AG08395 (cell line): Measurements from ENCODE around the gene ADAMTS3.
A peak's percentile ranks its signal among the peaks of the same experiment; 100 is the strongest.
"Not testable (repeated sequence)": the region's sequence is repeated elsewhere in the genome, so short reads cannot be mapped to it uniquely, and the experiment has no call there.

Source experiments
- DNase-seq: peaks from one replicate; pipeline ENCODE4 v3.0.0; 2012; ENCODE audit warnings: mixed read lengths, low spot score

The ADAMTS3 gene

DNA sequence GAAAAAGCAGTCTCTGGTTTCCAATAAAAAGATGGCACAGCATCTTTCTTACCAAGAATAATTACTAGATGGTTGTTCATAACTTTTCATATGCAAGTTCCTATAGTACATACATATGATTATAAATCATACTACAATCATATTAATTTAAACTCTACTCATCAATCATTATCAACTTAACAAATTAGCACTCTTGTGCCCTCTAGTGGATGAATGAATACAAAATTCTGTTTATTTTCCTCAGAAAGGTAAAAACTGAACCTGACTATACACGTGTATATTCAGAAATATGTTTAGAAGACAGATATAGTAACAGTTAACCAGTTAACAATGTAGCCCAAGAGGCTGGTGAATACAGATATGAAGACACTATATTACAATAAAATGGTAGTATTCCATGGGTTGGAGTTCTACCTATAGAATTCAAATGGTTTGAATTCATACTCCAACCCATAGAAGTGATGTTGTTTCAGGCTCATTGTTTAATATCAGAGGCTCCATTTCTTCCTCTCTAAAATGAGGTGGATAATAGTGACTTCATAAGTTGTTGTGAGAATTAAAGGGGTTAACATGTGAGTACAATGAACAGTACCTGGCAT is 100.0 kb downstream of the ADAMTS3 start:
- DNase-seq: peak; percentile 8

DNA sequence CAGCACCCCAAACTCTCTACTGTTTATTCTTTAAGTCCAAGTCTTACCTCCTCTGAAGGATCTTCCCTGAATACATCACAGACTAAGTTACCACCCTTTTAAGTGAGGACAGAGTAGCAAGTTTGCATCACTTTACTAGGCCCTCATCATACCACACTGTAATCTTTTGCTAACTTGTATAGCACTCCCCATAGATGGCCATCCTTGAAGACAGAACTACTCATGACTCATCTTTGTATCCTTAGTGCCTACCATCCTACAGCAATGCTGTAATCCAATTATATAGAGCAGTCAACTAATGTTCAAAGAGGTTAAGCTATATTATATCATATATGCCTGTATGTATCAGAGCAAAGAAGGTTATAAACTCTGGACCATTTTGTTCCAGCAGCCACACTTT is 101.4 kb downstream of the ADAMTS3 start:
- DNase-seq: no peak

- DNase-seq: no peak
Measured at GRCh38 chr4:72463724-72464123, 105.3 kb downstream of the ADAMTS3 start.

DNA sequence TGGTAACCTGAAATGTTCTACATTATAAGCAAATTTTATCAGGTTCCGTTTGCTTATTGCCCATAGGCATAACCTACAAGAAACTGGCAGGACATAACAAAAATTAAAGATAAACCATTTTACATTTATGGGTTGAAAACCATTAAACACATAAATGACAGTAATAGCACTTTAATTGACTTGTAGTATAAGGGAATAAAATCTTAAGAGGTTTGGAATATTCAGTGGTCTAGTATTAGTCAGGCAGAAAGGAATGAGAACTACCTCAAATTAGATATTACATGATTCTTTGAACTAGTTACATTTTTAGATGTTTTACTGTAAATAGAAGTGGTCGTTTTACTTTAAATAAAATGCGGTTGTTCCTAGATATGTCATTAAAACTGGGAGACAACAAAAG is 111.9 kb downstream of the ADAMTS3 start:
- no peak for DNase-seq

GRCh38 chr4:72451349-72451748 is 117.7 kb downstream of the ADAMTS3 start:
- no peak for DNase-seq

DNA sequence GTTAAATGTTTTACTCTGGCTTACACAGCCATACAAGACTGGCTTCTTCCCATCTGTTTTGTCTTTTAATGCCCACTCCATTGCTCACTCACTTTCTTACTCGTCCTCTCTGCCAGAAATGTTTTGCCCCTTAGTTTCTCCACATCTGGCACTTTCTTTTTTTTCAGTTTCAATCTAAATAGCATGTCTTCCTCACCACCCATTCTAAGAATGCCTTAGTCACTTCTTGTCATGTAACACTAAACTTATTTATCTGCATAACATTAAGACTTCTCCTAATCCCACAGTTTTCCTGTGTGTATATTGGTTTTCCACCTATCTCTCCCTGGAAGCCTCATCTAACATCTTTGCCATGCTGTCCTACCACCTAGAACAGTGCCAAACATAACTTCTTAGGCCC is 119.3 kb downstream of the ADAMTS3 start:
- peak; percentile 28 for DNase-seq

DNA sequence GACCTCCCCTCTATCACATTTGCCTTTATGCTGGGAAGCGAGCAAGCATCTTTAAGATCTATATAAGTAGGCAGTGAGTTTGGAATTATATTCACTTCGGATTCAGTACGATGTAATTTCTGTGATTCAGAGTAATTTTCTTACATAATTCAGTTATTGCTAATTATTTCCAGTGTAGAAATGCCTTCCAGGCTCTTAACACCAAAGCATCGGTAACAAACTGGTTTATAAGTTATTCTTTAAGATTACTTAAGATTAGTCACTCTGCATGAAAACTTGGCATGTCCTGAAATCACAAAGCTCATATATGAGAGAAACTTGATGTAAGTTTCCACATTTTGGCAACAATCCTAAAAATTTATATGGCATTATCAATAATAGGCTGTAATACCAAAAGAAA is 120.8 kb downstream of the ADAMTS3 start:
- DNase-seq: no peak

DNA sequence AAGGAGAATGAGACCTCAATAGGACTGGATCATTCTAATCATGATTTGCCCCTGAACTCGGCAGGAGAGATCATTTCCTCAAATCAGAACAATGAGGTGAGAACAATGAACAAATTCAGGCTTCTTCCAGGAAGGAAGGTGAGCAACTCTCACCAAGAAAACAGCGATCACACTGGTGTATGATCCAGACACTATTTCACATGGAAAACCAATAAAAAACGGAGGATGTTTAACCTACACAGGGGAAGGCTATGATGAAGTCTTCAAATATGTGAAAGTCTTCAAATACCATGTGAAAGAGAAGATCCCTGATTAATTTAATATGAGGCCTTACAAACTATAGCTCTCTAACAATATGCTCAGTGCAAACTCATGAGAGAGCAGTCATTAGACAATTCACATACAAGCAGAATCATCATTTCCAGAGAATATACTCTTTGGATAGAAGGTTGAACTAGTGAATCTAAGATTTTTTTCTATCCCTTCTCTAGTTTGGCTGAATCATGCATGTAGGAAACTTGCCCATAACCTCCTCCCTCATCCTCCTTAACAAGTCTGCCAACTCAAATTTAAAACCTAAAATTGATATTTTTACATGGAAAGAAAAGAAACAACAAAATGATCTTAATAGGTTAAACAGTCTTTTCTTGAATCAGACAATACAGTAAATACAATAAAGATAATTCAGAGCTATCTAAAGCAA is 122.5 kb downstream of the ADAMTS3 start:
- DNase-seq: no peak

GRCh38 chr4:72444092-72444491 is 124.9 kb downstream of the ADAMTS3 start:
- no peak for DNase-seq

DNA sequence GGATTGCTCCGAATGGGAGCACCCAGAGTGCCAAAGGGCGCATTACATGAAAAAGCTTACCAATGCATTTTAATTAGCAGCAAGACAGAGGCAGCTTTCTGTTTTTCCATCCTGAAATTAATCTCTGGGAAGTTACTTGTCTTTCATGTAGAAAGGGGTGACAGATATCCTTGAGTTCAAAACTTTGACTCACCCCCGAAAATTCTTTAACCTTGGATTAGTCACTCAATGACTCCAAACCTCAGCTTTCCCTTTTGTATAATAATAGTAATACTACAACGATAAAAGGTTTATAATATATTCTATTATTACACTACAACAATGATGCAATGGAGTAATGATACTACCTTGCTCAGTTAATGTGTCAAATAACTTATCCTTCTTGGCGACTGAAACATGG is 126.3 kb downstream of the ADAMTS3 start:
- DNase-seq: no peak

DNA sequence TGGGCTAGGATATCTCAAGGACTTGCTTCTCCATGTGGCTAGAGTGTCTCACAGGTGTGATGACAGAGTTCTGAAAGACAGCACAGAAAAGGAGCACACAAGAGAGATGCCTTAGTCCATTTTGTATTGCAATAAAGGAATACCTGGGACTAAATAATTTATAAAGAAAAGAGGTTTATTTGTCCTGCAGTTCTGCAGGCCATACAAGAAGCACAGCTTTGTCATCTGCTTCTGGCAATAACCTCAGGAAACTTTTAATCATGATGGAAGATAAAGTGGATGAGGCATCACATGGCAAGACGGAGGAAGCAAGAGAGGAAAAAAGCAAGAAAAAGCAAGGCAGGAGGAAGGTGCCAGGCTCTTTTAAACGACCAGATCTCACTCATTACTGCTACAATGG is 126.9 kb downstream of the ADAMTS3 start:
- no peak for DNase-seq

DNA sequence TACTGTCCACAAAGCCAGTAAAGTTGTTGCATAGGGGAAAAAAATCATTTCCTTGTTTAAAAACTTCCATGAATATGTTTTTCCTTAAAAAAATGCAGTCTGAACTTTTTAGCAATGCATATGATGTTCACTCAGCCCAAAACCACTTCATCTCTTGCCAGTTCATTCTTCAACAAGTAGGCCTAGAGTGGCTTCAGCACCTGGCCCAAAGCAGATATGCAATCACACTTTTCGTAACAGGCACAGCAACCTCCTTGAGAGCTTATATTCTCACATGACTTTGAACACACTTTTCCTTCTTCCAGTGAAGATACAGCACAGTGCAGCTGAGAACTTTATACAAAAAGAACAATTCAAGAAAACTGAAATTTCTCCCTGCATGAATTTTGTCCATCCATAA is 128.6 kb downstream of the ADAMTS3 start:
- DNase-seq: no peak

DNA sequence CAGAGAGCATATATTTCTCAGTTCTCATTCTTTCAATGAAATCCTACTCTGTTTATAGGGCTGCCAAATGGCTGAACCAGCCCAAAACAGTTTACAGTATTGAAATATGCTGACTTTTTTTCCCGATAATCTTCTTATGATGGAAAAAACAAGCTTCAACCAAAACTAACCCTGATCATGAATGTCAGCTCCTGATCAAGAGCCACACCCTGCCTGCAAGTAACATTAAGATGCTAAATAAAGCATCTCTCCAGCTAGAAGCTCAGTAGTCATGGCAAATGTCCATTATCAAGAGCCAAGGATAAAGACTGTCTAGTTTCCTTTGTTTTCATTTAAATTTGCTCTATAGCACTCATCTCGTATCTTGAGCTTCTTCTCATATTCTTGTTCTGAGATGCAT is 136.0 kb downstream of the ADAMTS3 start:
- no peak for DNase-seq

DNA sequence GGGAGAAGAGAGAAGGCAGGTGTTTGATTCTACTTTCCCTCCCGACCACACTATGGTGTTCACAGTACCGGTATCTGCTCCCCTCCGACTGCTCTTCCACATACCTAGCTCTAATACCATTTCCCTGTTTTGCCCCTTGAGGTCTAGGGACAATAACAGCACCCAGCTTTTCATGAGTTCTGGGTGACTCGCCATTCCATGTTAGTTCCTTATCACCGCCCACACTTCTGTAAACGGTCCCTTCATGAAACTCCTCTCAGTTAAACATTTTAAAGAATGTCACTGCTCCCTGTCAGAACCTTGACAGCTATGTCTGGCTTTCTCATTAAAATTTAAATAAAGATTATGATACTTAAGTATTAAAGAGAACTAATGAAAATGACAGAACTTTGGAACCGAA is 136.7 kb downstream of the ADAMTS3 start:
- no peak for DNase-seq

DNA sequence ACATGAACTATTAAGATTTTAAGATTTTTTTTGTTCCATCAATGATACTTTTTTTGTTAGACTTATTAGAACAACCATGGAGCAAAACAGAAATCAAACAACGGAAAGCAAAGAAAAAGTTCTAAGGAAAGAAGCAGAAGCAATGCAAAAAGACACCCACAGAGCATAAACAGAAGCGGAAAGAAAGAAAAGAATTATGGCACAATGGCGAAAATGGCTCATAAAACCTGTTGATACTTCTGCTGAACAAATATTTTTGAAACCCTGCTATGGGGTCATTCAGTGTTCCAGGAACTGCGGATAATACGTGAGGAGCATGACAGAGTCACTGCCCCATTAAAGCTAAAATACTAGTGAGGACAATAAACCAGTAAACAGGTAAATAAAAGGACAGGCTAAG is 138.0 kb downstream of the ADAMTS3 start:
- no peak for DNase-seq

GRCh38 chr4:72430050-72430449 is 139.0 kb downstream of the ADAMTS3 start:
- peak; percentile 63 for DNase-seq

GRCh38 chr4:72429397-72429889 is 139.6 kb downstream of the ADAMTS3 start:
- no peak for DNase-seq

DNA sequence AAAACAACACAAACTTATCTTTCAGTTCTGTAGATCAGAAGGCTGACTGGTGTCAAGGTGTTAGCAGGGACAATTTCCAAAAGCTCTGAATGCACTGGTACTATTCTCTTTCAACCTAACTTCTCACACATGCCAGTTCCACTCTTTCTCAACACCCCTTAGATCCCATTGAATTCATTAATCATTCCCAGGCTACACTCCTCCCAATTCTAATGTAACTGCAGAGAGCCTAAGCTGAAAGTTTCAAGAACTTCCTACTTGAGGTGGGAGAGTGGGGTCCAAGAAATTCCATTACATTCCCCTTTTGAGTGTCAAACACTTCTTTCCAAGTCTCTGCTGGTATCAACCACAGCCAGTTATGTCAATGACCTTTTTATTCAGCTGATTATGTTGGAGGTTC is 142.0 kb downstream of the ADAMTS3 start:
- no peak for DNase-seq

DNA sequence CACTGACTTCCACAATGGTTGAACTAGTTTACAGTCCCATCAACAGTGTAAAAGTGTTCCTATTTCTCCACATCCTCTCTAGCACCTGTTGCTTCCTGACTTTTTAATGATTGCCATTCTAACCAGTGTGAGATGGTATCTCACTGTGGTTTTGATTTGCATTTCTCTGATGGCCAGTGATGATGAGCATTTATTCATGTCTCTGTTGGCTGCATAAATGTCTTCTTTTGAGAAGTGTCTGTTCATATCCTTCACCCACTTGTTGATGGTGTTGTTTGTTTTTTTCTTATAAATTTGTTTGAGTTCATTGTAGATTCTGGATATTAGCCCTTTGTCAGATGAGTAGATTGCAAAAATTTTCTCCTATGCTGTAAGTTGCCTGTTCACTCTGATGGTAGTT is 143.1 kb downstream of the ADAMTS3 start:
- not testable (repeated sequence) for DNase-seq

DNA sequence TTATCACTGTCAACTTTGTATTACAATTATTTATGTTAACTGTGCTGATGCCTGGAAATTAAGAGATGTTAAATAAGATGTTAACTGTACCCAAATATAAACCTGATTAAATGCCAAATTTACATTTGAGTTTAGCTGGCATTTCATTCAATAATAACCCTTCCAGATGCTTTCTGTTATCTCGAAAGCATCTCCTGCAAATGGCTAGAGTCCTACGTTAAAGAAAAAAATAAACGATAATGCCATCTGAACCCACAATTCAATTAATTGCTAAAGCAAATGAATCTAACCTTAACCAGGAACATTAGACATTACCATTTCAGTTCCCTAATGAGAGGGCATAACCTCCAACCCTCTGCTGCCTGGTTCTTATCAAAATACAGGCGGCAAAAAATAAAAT is 145.0 kb downstream of the ADAMTS3 start:
- DNase-seq: no peak

GRCh38 chr4:72422416-72422815 is 146.6 kb downstream of the ADAMTS3 start:
- no peak for DNase-seq

GRCh38 chr4:72418458-72418857 is 150.6 kb downstream of the ADAMTS3 start:
- DNase-seq: peak; percentile 68

- DNase-seq: no peak
Measured at GRCh38 chr4:72410158-72410557, 158.9 kb downstream of the ADAMTS3 start.

GRCh38 chr4:72408568-72408967 is 160.5 kb downstream of the ADAMTS3 start:
- DNase-seq: no peak
